GM12801 (cell line): Measurements from ENCODE around the gene ARL4C.

ENCODE experiments used
- CTCF ChIP-seq: IDR thresholded peaks from one replicate; pipeline ENCODE4 v1.5.1; 2011; ENCODE audit warnings: control low read depth; ENCODE audit not compliant: insufficient read length; ENCODE audit errors: extremely low read depth

The ARL4C gene

GRCh38 chr2:234491281-234491680, 5.6 kb downstream of the ARL4C start:
- TF ChIP-seq CTCF: no peak

GRCh38 chr2:234490271-234491091, 6.4 kb downstream of the ARL4C start:
- TF ChIP-seq CTCF: no peak

GRCh38 chr2:234488913-234489451, 7.9 kb downstream of the ARL4C start:
- TF ChIP-seq CTCF: no peak

GRCh38 chr2:234488486-234488885, 8.4 kb downstream of the ARL4C start:
- TF ChIP-seq CTCF: no peak

GRCh38 chr2:234487356-234487755, 9.5 kb downstream of the ARL4C start:
- TF ChIP-seq CTCF: no peak

- no peak for TF ChIP-seq CTCF
Observed at GRCh38 chr2:234483568-234484251, 13.2 kb downstream of the ARL4C start.

GRCh38 chr2:234481301-234481700, 15.6 kb downstream of the ARL4C start:
- no peak for TF ChIP-seq CTCF
